Lower leg skin (tissue), 4 donors: ENCODE results near the gene MAN1A2. TPM values are rescaled to one million over a fixed set of nuclear protein-coding genes. Genes with fewer than 3 reads are reported as not detected.

Experiments
- DNase-seq, 2 donors: peaks; one replicate each; pipeline ENCODE4 v3.0.0-alpha.2; 2019; ENCODE audit warnings: low spot score in 2 of 2
- H3K4me3 ChIP-seq: fragments of 200-600 bp; sonication (generic); 2 replicates; pipeline ENCODE4 v1.5.1; 2017; ENCODE audit warnings: mild to moderate bottlenecking, low read depth; ENCODE audit not compliant: poor library complexity, severe bottlenecking
- POLR2A ChIP-seq, 2 donors: fragments of 450-650 bp; IDR thresholded peaks; one replicate each; pipeline ENCODE4 v1.6.1; 2016 to 2017; ENCODE audit warnings: antibody characterized with exemption in 2 of 2, mild to moderate bottlenecking in 1 of 2, moderate library complexity in 1 of 2
- WGBS, 2 donors: methylation state at CpG; one replicate each; pipeline ENCODE4 v1.1.5; 2018; 5-methylcytosine and 5-hydroxymethylcytosine counted together
- intact Hi-C: fragments of 100-400 bp; cut with DNase I; formaldehyde crosslinking; loops from one replicate; pipeline ENCODE4 v1.15.0; 2023; ENCODE audit warnings: low total_unique reads
- total RNA-seq, 4 donors: library from RNA; depleted of rRNA; stranded (reverse); fragments of >200 nt; gene quantifications; one replicate each; pipeline ENCODE4 v1.1.0, GENCODE V29; 2016
- TF ChIP-seq, protein P1 (sequence below), 3 donors: fragments of 450-650 bp; IDR thresholded peaks; one replicate each; pipeline ENCODE4 v1.5.1; 2016; ENCODE audit warnings: antibody characterized with exemption in 3 of 3, mild to moderate bottlenecking in 3 of 3, moderate library complexity in 2 of 3

MAN1A2 gene
- total RNA-seq, 4 donors from 2014 or later, result 19.9 to 34.5 (median 25.7) TPM

DNA sequence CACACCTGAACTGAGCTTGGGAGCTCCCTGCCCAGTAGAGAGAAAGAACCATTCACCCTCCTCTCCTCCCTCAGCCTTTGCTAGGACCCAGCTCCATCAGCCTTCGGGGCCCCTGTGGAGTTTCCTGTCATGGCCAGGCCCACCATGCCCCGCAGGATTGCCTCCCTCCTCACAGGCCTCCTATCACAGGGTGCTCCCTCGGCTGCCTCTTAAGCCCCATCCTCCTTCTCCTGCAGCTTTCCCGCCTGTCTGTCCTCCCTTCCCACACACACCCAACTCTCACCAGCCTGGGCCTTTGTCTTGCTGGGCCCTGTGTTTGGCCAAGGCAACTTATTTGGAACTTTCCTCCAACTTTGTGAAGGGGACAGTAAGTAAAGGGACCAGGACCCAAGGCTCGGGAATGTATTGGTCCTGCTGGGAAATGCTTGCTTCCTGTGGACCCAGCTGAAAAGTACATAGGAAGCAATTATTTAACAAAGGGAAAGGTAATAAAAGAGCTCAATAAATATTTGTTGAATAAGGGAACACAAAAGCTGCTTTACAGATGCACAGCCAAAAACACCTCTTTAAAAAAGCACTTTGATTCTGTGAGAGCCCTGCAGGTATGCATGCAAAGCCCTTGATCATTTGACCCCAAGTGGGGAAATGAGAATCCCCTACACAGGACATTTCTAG, 207.0 kb downstream of the MAN1A2 start:
- intact Hi-C loops, result no loop called here
- DNase-seq, result peak in 1 of 2 donors; percentile 67
- no peak overlapping the region for H3K4me3 ChIP-seq
- TF ChIP-seq, protein P1, sequence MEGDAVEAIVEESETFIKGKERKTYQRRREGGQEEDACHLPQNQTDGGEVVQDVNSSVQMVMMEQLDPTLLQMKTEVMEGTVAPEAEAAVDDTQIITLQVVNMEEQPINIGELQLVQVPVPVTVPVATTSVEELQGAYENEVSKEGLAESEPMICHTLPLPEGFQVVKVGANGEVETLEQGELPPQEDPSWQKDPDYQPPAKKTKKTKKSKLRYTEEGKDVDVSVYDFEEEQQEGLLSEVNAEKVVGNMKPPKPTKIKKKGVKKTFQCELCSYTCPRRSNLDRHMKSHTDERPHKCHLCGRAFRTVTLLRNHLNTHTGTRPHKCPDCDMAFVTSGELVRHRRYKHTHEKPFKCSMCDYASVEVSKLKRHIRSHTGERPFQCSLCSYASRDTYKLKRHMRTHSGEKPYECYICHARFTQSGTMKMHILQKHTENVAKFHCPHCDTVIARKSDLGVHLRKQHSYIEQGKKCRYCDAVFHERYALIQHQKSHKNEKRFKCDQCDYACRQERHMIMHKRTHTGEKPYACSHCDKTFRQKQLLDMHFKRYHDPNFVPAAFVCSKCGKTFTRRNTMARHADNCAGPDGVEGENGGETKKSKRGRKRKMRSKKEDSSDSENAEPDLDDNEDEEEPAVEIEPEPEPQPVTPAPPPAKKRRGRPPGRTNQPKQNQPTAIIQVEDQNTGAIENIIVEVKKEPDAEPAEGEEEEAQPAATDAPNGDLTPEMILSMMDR (IDR thresholded peaks at IDR 0.05), result no peak
- no peak for TF ChIP-seq POLR2A (IDR thresholded peaks at IDR 0.05)
- WGBS, 2 donors, result 83 to 88% methylated on average over 5 of the region's 5 CpGs

DNA sequence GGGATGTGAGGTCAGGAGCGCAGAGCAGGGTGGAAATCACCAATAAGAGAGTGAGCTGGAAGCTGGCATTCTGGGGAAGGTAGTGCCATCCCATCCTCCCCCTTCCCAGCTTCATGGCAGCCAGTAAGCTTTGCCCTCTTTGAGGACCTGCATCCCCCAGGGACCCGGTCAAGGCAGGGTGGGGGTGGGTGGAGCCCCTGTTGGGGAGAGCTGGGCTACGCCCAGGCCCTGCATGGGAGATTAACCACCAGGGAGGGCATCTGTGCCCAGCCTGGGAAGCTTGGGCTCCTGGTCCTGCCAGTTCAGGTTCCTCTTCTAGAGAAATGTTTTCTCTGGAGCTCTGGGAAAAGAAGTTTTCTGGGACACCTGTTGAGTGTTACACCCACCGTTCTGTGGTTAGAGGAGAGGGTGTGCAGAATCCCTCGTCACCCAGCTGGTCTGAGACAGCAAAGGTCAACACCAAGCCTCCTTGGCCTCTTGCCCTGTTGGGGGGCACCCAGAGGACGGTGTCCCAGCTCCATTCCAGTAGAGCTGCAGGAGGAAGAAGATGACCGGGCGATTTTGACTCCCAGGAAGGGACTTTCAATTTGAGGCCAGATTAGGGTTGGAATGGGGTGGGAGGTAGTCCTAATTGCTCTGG, 208.5 kb downstream of the MAN1A2 start:
- intact Hi-C loops, result no loop called here
- 94% methylated on average over 8 of the region's 8 CpGs for WGBS, 2 donors
- no peak overlapping the region for H3K4me3 ChIP-seq
- TF ChIP-seq POLR2A (IDR thresholded peaks at IDR 0.05), result no peak
- TF ChIP-seq, protein P1 (IDR thresholded peaks at IDR 0.05), result no peak
- DNase-seq, result peak in 1 of 2 donors; percentile 45

DNA sequence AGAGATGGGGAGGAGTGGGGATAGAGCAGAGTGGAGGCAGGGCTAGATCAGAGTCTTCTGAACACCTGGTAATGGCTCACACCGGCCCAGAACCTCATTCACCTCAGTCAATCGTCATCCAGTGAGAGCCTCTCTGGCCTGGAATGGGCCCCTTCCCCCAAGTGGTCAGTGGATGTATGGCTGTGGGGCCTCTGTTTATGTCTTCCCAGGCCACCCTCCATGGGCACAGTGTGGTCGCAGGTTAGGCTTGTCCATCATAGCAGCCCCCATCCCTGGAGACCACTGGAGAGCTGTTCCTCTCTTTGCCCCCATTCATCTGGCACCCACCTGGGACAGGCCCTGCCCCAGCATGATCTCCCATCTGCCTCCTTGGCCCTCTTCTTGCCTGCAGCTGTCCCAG, 209.0 kb downstream of the MAN1A2 start:
- H3K4me3 ChIP-seq, result no peak overlapping the region
- DNase-seq, result peak in 1 of 2 donors; percentile 50
- TF ChIP-seq, protein P1 (IDR thresholded peaks at IDR 0.05), result no peak
- no peak for TF ChIP-seq POLR2A (IDR thresholded peaks at IDR 0.05)
- intact Hi-C loops, result no loop called here
- WGBS, 2 donors, result 93 to 94% methylated on average over 3 of the region's 3 CpGs

DNA sequence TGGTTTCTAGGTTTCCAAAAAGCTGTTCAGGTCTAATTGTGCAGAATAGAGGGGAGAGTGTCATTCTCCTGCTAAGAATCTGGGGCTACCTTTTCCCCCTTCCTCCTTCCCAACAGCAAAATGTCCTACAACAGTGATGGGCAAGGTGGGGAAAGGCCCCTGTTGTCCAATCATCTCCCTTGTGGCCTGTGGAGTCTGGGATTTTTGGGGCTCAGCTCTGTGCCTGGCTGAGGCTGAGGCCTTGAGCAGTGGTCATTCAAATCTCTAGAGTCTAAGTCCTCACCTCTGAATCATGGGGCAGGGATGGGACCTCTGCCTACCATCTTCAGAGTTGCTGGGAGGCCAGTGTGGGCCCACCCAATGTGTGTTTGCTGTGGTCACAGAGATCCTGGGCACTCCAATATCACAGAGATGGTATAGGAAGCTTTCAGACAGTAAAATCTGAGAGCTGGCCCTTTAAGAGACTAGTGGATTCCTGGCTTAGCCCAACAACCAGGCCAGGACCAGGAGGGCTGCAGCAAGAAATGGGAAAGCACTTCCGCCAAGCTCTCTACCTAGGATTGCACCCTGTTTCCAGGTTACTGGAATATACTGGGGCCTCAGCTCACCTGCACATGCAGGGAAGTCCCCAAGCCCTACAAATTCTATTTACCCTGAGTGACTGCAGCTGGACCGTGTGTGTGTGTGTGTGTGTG, 210.1 kb downstream of the MAN1A2 start:
- WGBS, 2 donors, result 80 to 83% methylated on average over 2 of the region's 2 CpGs
- no peak overlapping the region for H3K4me3 ChIP-seq
- DNase-seq, result peak in 1 of 2 donors; percentile 45
- intact Hi-C loops, result no loop called here
- TF ChIP-seq POLR2A (IDR thresholded peaks at IDR 0.05), result no peak

DNA sequence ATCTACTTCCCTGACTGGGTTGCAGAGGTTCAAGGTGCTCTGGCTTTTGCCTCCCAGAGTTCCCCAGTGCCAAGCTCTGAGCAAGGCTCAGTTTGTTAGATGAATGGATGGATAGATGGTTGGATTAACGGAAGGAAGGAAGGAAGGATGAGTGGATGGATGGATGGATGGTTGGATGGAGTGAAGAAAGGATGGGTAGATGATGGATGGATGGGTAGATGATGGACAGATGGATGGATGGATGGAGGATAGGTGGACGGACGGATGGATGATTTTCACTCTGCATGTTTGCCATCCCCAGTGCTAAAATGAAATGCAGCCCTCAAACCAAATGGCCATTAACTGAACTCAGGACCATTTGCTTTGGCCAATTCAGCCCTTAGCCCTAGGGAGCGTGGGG, 211.2 kb downstream of the MAN1A2 start:
- no peak overlapping the region for H3K4me3 ChIP-seq
- intact Hi-C loops, result no loop called here
- DNase-seq, result no peak
- TF ChIP-seq POLR2A (IDR thresholded peaks at IDR 0.05), result no peak
- TF ChIP-seq, protein P1 (IDR thresholded peaks at IDR 0.05), result no peak
- 95% methylated on average over 4 of the region's 4 CpGs for WGBS, 2 donors

Other genes starting within 250 kb of the MAN1A2 start
- 1 to 10 TPM in 3 of 4 donors, under 1 TPM in 1; 0.84 to 3.9 (median 1.8) TPM for gene TRIM45, start 245.7 kb upstream of the MAN1A2 start, total RNA-seq
- gene VTCN1, start 156.5 kb upstream of the MAN1A2 start, total RNA-seq, result 1 to 10 TPM in 3 of 4 donors, under 1 TPM in 1; 0.38 to 5.7 (median 2.7) TPM
- gene TENT5C, start 238.6 kb downstream of the MAN1A2 start, total RNA-seq, result 1 to 10 TPM; 1.9 to 4.3 (median 2.8) TPM